Liver (tissue), 3 donors: ENCODE measurements around the gene NDUFA12.

Experiments used
- JUND ChIP-seq, 2 donors: IDR thresholded peaks; 2 replicates each; pipeline ENCODE4 v1.6.1; 2016; ENCODE audit warnings: antibody characterized with exemption in 2 of 2
- RXRA ChIP-seq, 2 donors: IDR thresholded peaks; 2 replicates each; pipeline ENCODE4 v1.6.1; 2017 to 2018; ENCODE audit warnings: antibody characterized with exemption in 2 of 2, mild to moderate bottlenecking in 1 of 2
- SP1 ChIP-seq: IDR thresholded peaks from 2 replicates; pipeline ENCODE4 v1.6.1; 2018; ENCODE audit warnings: antibody characterized with exemption, mild to moderate bottlenecking
- TAF1 ChIP-seq: conservative IDR thresholded peaks from 2 replicates; pipeline ENCODE4 v1.6.1; 2016; ENCODE audit warnings: antibody characterized with exemption, mild to moderate bottlenecking
- ZBTB33 ChIP-seq: IDR thresholded peaks from 2 replicates; pipeline ENCODE4 v1.6.1; 2016; ENCODE audit warnings: antibody characterized with exemption
- TF ChIP-seq, protein P1 (sequence below): fragments of 150-350 bp; IDR thresholded peaks from 2 replicates; pipeline ENCODE4 v1.5.1; 2017; ENCODE audit warnings: improper control_type of control experiment, low read depth, low read length; ENCODE audit not compliant: missing input control
- donor health status: healthy.
- donor health status: healthy.

GRCh38 chr12:95037906-95038305 lies 34.4 kb upstream of the NDUFA12 start:
- TF ChIP-seq, protein P1, sequence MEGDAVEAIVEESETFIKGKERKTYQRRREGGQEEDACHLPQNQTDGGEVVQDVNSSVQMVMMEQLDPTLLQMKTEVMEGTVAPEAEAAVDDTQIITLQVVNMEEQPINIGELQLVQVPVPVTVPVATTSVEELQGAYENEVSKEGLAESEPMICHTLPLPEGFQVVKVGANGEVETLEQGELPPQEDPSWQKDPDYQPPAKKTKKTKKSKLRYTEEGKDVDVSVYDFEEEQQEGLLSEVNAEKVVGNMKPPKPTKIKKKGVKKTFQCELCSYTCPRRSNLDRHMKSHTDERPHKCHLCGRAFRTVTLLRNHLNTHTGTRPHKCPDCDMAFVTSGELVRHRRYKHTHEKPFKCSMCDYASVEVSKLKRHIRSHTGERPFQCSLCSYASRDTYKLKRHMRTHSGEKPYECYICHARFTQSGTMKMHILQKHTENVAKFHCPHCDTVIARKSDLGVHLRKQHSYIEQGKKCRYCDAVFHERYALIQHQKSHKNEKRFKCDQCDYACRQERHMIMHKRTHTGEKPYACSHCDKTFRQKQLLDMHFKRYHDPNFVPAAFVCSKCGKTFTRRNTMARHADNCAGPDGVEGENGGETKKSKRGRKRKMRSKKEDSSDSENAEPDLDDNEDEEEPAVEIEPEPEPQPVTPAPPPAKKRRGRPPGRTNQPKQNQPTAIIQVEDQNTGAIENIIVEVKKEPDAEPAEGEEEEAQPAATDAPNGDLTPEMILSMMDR, result no peak
- TF ChIP-seq TAF1 (no peak), SP1 (no peak), JUND (IDR thresholded peaks at IDR 0.05) (no peak), RXRA (IDR thresholded peaks at IDR 0.05) (no peak), ZBTB33 (no peak)
